Colonic mucosa (tissue), 4 donors: ENCODE results near the gene CREBL2. TPM values are rescaled to one million over a fixed set of nuclear protein-coding genes. Genes with fewer than 3 reads are reported as not detected.

Source experiments
- DNase-seq: peaks from one replicate; pipeline ENCODE4 v3.0.0-alpha.2; 2020
- H3K27ac ChIP-seq: fragments of 200-600 bp; one replicate; pipeline ENCODE4 v1.8.0; 2021
- H3K27me3 ChIP-seq: fragments of 200-600 bp; one replicate; pipeline ENCODE4 v1.8.0; 2021
- H3K36me3 ChIP-seq: fragments of 200-600 bp; one replicate; pipeline ENCODE4 v1.8.0; 2021
- H3K4me1 ChIP-seq: fragments of 200-600 bp; one replicate; pipeline ENCODE4 v1.8.0; 2021; ENCODE audit warnings: mild to moderate bottlenecking
- H3K4me3 ChIP-seq: fragments of 200-600 bp; one replicate; pipeline ENCODE4 v1.8.0; 2021
- H3K9ac ChIP-seq, 2 donors: one replicate each; pipeline ENCODE4 v1.7.0; 2013; ENCODE audit warnings: control low read depth in 2 of 2, low read depth in 2 of 2, low read length in 2 of 2
- H3K9me3 ChIP-seq: fragments of 200-600 bp; one replicate; pipeline ENCODE4 v1.8.0; 2021
- intact Hi-C: fragments of 100-400 bp; cut with DNase I; formaldehyde crosslinking; loops from one replicate; pipeline ENCODE4 v1.14.1; 2022
- total RNA-seq, 2 donors: library from RNA; stranded (reverse); fragmentation: NEBNext Ultra II Directional in 1 of 2; extraction: Animal tissue kit (Norgen Biotek cat#: 25700) in 1 of 2; gene quantifications; one replicate each; pipeline ENCODE4 v1.2.1, GENCODE V29; 2021
- TF ChIP-seq, protein P1 (sequence below): fragments of 200-600 bp; IDR thresholded peaks from one replicate; pipeline ENCODE4 v1.8.0; 2022; ENCODE audit warnings: antibody characterized with exemption, mild to moderate bottlenecking
- donor health status: healthy.
- donor health status: DM: no; HTN: no; CAD: no.
- donor health status: DM: no; HTN: no; CAD: no.

Gene CREBL2
- total RNA-seq, 2 donors from 2014 or later = 18.6 to 28.9 TPM

GRCh38 chr12:12608557-12608957 is 3.1 kb upstream of the CREBL2 start:
- Histone ChIP-seq H3K9me3 (no peaks in the 10 kb centered on the region), H3K27ac (no peak overlapping the region), H3K4me3 (no peak overlapping the region), H3K4me1 (no peaks in the 10 kb centered on the region), H3K9ac (no peak overlapping the region), H3K36me3 (no peaks in the 10 kb centered on the region), H3K27me3 (no peaks in the 10 kb centered on the region)
- DNase-seq = no peak
- intact Hi-C loops = no loop called here
- TF ChIP-seq, protein P1, sequence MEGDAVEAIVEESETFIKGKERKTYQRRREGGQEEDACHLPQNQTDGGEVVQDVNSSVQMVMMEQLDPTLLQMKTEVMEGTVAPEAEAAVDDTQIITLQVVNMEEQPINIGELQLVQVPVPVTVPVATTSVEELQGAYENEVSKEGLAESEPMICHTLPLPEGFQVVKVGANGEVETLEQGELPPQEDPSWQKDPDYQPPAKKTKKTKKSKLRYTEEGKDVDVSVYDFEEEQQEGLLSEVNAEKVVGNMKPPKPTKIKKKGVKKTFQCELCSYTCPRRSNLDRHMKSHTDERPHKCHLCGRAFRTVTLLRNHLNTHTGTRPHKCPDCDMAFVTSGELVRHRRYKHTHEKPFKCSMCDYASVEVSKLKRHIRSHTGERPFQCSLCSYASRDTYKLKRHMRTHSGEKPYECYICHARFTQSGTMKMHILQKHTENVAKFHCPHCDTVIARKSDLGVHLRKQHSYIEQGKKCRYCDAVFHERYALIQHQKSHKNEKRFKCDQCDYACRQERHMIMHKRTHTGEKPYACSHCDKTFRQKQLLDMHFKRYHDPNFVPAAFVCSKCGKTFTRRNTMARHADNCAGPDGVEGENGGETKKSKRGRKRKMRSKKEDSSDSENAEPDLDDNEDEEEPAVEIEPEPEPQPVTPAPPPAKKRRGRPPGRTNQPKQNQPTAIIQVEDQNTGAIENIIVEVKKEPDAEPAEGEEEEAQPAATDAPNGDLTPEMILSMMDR = no peak

DNA sequence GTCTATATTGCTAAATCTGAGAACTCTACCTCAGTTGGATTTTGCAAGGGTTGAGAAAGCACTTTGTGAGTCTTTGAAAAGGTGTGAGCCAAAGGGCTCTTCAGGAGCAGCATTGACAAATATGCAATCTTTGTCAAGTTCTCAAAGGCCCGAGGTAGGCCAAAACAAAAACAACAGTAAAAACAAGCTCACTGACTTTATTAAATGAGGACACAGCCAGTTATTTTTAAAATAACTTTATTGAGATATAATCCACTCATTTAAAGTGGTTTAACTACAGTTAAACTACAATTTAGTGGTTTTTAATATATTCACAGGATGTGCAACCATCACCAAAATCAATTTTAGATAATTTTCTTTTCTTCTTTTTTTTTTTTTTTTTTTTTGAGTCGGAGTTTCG is 2.0 kb upstream of the CREBL2 start:
- Histone ChIP-seq H3K27me3 (no peaks in the 10 kb centered on the region), H3K27ac (no peak overlapping the region), H3K9ac (no peak overlapping the region), H3K36me3 (no peaks in the 10 kb centered on the region), H3K4me3 (no peak overlapping the region), H3K9me3 (no peaks in the 10 kb centered on the region), H3K4me1 (no peaks in the 10 kb centered on the region)
- TF ChIP-seq, protein P1 = no peak
- intact Hi-C loops = no loop called here
- no peak for DNase-seq

GRCh38 chr12:12610711-12611110 is 965 bp upstream of the CREBL2 start:
- H3K9me3 ChIP-seq = no peaks in the 10 kb centered on the region
- H3K36me3 ChIP-seq = no peaks in the 10 kb centered on the region
- TF ChIP-seq, protein P1 = no peak
- peak overlapping the region; percentile 94 for H3K27ac ChIP-seq
- H3K27me3 ChIP-seq = no peaks in the 10 kb centered on the region
- intact Hi-C loops = no loop called here
- H3K9ac ChIP-seq = no peak overlapping the region
- no peak for DNase-seq
- H3K4me3 ChIP-seq = no peak overlapping the region
- H3K4me1 ChIP-seq = no peaks in the 10 kb centered on the region

GRCh38 chr12:12612358-12612757 is 682 bp downstream of the CREBL2 start:
- intact Hi-C loops = no loop called here
- peak overlapping the region; percentile 73 for H3K4me3 ChIP-seq

GRCh38 chr12:12613344-12613743 is 1.7 kb downstream of the CREBL2 start:
- H3K27ac ChIP-seq = peak overlapping the region; percentile 94
- peak overlapping the region in 1 of 2 donors; percentile 14 for H3K9ac ChIP-seq
- TF ChIP-seq, protein P1 = no peak
- intact Hi-C loops = no loop called here
- no peaks in the 10 kb centered on the region for H3K4me1 ChIP-seq
- no peaks in the 10 kb centered on the region for H3K36me3 ChIP-seq
- peak overlapping the region; percentile 73 for H3K4me3 ChIP-seq
- no peaks in the 10 kb centered on the region for H3K9me3 ChIP-seq
- H3K27me3 ChIP-seq = no peaks in the 10 kb centered on the region
- no peak for DNase-seq

More at GRCh38 chr12:12612358-12612757, 682 bp downstream of the CREBL2 start:
- H3K27ac ChIP-seq = peak overlapping the region; percentile 94
- no peaks in the 10 kb centered on the region for H3K36me3 ChIP-seq
- H3K27me3 ChIP-seq = no peaks in the 10 kb centered on the region
- DNase-seq = no peak
- no peaks in the 10 kb centered on the region for H3K4me1 ChIP-seq
- H3K9me3 ChIP-seq = no peaks in the 10 kb centered on the region
- peak overlapping the region; percentile 65 to 95 for H3K9ac ChIP-seq
- TF ChIP-seq, protein P1 = no peak
